ENCODE data around the gene ITSN2.

The ITSN2 gene

GRCh38 chr2:24211408-24211807, 148.9 kb downstream of the ITSN2 start (continued):
- TF ChIP-seq TCF4 (CRISPR knock-in tag; IDR thresholded peaks at IDR 0.05; ENCODE audit: borderline replicate concordance), result no peak
- no peak for TF ChIP-seq OSR1 (CRISPR knock-in tag; IDR thresholded peaks at IDR 0.05)
- TF ChIP-seq ZFP3 (CRISPR knock-in tag; IDR thresholded peaks at IDR 0.05), result no peak
- TF ChIP-seq, protein P1, sequence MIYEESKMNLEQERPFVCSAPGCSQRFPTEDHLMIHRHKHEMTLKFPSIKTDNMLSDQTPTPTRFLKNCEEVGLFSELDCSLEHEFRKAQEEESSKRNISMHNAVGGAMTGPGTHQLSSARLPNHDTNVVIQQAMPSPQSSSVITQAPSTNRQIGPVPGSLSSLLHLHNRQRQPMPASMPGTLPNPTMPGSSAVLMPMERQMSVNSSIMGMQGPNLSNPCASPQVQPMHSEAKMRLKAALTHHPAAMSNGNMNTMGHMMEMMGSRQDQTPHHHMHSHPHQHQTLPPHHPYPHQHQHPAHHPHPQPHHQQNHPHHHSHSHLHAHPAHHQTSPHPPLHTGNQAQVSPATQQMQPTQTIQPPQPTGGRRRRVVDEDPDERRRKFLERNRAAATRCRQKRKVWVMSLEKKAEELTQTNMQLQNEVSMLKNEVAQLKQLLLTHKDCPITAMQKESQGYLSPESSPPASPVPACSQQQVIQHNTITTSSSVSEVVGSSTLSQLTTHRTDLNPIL (CRISPR knock-in tag; IDR thresholded peaks at IDR 0.05; ENCODE audit: low read depth), result no peak
- TF ChIP-seq ZNF70 (CRISPR knock-in tag; IDR thresholded peaks at IDR 0.05), result no peak
- TF ChIP-seq CSDC2 (CRISPR knock-in tag; IDR thresholded peaks at IDR 0.05), result no peak

DNA sequence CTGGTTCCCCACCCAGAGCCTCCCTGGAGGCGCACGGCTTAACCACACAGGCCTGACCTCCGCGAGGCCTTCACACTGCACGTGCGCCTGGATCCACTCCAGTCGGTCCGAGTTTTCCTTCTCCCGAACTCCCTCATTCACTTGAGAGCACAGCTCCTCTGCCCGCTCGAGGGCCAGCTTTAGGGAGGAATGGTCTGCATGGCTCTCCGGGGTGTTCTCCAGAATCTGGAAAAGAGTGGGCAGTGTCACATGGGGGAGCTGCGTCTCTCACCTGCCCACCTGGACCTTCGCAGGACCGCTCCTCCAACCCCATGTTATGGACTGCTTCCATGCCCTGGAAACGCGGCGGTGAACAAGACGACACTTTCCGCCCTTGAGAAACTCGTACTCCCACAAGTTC, 149.6 kb downstream of the ITSN2 start:
- no peak for ATAC-seq
- TF ChIP-seq OSR1 (CRISPR knock-in tag; IDR thresholded peaks at IDR 0.05), result no peak
- no peak for TF ChIP-seq PPARA (CRISPR knock-in tag; IDR thresholded peaks at IDR 0.05; ENCODE audit: borderline replicate concordance)
- no peak for TF ChIP-seq TCF4 (CRISPR knock-in tag; IDR thresholded peaks at IDR 0.05; ENCODE audit: borderline replicate concordance)
- no peak for TF ChIP-seq ARNTL (CRISPR knock-in tag; IDR thresholded peaks at IDR 0.05; ENCODE audit: borderline replicate concordance, low read depth)
- TF ChIP-seq ZFP30 (CRISPR knock-in tag; IDR thresholded peaks at IDR 0.05), result no peak
- TF ChIP-seq, protein P2, sequence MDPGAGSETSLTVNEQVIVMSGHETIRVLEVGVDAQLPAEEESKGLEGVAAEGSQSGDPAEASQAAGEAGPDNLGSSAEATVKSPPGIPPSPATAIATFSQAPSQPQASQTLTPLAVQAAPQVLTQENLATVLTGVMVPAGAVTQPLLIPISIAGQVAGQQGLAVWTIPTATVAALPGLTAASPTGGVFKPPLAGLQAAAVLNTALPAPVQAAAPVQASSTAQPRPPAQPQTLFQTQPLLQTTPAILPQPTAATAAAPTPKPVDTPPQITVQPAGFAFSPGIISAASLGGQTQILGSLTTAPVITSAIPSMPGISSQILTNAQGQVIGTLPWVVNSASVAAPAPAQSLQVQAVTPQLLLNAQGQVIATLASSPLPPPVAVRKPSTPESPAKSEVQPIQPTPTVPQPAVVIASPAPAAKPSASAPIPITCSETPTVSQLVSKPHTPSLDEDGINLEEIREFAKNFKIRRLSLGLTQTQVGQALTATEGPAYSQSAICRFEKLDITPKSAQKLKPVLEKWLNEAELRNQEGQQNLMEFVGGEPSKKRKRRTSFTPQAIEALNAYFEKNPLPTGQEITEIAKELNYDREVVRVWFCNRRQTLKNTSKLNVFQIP (CRISPR knock-in tag; IDR thresholded peaks at IDR 0.05; ENCODE audit: borderline replicate concordance, low read depth), result no peak
- no peak for TF ChIP-seq RARB (CRISPR knock-in tag; IDR thresholded peaks at IDR 0.05)
- no peak for TF ChIP-seq ZFP3 (CRISPR knock-in tag; IDR thresholded peaks at IDR 0.05)
- TF ChIP-seq SNAI2 (CRISPR knock-in tag; IDR thresholded peaks at IDR 0.05), result no peak
- TF ChIP-seq CSDC2 (CRISPR knock-in tag; IDR thresholded peaks at IDR 0.05), result no peak
- TF ChIP-seq PATZ1 (CRISPR knock-in tag; IDR thresholded peaks at IDR 0.05; ENCODE audit: borderline replicate concordance), result no peak
- TF ChIP-seq, protein P1 (CRISPR knock-in tag; IDR thresholded peaks at IDR 0.05; ENCODE audit: low read depth), result no peak
- TF ChIP-seq ZNF8 (CRISPR knock-in tag; IDR thresholded peaks at IDR 0.05), result no peak
- TF ChIP-seq BACH2 (CRISPR knock-in tag; IDR thresholded peaks at IDR 0.05; ENCODE audit: borderline replicate concordance), result no peak
- TF ChIP-seq ESRRG (CRISPR knock-in tag; IDR thresholded peaks at IDR 0.05), result no peak

- TF ChIP-seq ZNF70 (CRISPR knock-in tag; IDR thresholded peaks at IDR 0.05) (no peak), PPARA (CRISPR knock-in tag; IDR thresholded peaks at IDR 0.05; ENCODE audit: borderline replicate concordance) (no peak), ARNTL (CRISPR knock-in tag; IDR thresholded peaks at IDR 0.05; ENCODE audit: borderline replicate concordance, low read depth) (no peak), ISL1 (CRISPR knock-in tag; IDR thresholded peaks at IDR 0.05) (no peak), TOX (CRISPR knock-in tag; IDR thresholded peaks at IDR 0.05; ENCODE audit: borderline replicate concordance) (no peak)
- TF ChIP-seq, protein P3, sequence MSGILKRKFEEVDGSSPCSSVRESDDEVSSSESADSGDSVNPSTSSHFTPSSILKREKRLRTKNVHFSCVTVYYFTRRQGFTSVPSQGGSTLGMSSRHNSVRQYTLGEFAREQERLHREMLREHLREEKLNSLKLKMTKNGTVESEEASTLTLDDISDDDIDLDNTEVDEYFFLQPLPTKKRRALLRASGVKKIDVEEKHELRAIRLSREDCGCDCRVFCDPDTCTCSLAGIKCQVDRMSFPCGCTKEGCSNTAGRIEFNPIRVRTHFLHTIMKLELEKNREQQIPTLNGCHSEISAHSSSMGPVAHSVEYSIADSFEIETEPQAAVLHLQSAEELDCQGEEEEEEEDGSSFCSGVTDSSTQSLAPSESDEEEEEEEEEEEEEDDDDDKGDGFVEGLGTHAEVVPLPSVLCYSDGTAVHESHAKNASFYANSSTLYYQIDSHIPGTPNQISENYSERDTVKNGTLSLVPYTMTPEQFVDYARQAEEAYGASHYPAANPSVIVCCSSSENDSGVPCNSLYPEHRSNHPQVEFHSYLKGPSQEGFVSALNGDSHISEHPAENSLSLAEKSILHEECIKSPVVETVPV (CRISPR knock-in tag; IDR thresholded peaks at IDR 0.05), result no peak
- TF ChIP-seq, protein P2 (CRISPR knock-in tag; IDR thresholded peaks at IDR 0.05; ENCODE audit: borderline replicate concordance, low read depth), result no peak
- TF ChIP-seq, protein P4, sequence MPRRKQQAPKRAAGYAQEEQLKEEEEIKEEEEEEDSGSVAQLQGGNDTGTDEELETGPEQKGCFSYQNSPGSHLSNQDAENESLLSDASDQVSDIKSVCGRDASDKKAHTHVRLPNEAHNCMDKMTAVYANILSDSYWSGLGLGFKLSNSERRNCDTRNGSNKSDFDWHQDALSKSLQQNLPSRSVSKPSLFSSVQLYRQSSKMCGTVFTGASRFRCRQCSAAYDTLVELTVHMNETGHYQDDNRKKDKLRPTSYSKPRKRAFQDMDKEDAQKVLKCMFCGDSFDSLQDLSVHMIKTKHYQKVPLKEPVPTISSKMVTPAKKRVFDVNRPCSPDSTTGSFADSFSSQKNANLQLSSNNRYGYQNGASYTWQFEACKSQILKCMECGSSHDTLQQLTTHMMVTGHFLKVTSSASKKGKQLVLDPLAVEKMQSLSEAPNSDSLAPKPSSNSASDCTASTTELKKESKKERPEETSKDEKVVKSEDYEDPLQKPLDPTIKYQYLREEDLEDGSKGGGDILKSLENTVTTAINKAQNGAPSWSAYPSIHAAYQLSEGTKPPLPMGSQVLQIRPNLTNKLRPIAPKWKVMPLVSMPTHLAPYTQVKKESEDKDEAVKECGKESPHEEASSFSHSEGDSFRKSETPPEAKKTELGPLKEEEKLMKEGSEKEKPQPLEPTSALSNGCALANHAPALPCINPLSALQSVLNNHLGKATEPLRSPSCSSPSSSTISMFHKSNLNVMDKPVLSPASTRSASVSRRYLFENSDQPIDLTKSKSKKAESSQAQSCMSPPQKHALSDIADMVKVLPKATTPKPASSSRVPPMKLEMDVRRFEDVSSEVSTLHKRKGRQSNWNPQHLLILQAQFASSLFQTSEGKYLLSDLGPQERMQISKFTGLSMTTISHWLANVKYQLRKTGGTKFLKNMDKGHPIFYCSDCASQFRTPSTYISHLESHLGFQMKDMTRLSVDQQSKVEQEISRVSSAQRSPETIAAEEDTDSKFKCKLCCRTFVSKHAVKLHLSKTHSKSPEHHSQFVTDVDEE (CRISPR knock-in tag; IDR thresholded peaks at IDR 0.05), result no peak
- ATAC-seq, result no peak
These were observed 150.3 kb downstream of the ITSN2 start for GRCh38 chr2:24210106-24210455.
